AG10803 (cell line): ENCODE measurements around the gene CCDC12.

Experiments used
- DNase-seq: peaks from one replicate; pipeline ENCODE4 v3.0.0; 2010; ENCODE audit warnings: low read depth
- H3K4me3 ChIP-seq: 2 replicates; pipeline ENCODE4 v1.5.1; 2011; ENCODE audit warnings: mild to moderate bottlenecking, low read length, control low read depth
- TF ChIP-seq, protein P1 (sequence below): conservative IDR thresholded peaks from 2 replicates; pipeline ENCODE4 v1.5.1; 2011; ENCODE audit warnings: mild to moderate bottlenecking, low read length, control low read depth, inconsistent platforms

The CCDC12 gene

DNA sequence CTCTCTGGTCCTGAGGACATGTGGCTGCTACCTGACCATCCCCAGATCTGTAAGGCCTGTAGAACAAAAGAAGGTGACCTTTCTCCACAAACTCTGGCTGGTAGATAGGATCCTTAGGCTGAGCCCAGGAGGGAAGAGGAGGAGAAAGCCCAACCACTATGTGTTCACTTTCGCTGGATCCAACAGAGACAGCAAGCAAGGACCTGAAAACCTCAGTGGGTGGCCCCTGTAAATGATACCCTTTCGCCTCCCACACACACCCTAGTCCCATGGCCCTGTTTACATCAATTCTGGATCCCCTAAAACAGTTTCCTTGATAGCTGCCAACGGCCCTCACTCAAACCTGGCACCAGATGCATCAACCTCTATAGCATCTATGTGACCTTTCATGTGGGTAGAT is 22.4 kb downstream of the CCDC12 start:
- TF ChIP-seq, protein P1, sequence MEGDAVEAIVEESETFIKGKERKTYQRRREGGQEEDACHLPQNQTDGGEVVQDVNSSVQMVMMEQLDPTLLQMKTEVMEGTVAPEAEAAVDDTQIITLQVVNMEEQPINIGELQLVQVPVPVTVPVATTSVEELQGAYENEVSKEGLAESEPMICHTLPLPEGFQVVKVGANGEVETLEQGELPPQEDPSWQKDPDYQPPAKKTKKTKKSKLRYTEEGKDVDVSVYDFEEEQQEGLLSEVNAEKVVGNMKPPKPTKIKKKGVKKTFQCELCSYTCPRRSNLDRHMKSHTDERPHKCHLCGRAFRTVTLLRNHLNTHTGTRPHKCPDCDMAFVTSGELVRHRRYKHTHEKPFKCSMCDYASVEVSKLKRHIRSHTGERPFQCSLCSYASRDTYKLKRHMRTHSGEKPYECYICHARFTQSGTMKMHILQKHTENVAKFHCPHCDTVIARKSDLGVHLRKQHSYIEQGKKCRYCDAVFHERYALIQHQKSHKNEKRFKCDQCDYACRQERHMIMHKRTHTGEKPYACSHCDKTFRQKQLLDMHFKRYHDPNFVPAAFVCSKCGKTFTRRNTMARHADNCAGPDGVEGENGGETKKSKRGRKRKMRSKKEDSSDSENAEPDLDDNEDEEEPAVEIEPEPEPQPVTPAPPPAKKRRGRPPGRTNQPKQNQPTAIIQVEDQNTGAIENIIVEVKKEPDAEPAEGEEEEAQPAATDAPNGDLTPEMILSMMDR: no peak
- H3K4me3 ChIP-seq: no peak overlapping the region
- no peak for DNase-seq

DNA sequence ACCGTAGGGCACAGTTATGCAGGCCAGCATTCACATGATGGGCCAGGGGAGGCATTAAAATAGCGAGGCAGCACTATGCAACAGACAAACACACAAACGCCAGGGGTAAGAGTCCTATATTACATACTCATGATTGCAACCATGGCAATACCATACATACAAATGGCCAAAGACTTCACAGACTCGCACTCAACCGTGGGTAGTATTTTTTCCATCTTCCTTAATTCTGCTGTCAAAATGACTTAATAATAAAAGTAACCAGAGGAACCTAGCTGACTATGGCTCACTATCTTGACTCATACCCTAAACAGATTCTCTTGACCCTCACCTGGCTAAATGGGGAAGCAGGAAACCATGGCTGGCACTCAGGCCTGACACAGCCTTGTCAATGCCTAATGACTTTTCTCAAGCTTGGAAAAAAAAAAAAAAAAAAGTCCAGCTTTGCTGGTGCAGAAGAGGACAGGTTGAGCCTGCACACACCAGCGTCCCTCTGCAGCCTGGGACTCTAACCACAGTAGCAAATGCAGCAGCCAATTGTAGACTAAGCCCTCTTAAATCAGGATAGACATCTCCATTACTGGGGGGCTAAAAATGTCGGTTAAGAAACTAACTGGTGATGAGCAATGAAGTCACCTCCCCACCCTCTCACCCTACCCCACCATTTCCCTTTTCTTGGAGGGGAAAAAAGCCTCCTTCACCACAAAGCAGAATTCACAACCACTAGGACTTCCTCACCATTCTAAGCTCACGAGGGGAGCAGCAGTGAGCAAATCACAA is 23.1 kb downstream of the CCDC12 start:
- H3K4me3 ChIP-seq: no peak overlapping the region
- TF ChIP-seq, protein P1: no peak
- DNase-seq: no peak

DNA sequence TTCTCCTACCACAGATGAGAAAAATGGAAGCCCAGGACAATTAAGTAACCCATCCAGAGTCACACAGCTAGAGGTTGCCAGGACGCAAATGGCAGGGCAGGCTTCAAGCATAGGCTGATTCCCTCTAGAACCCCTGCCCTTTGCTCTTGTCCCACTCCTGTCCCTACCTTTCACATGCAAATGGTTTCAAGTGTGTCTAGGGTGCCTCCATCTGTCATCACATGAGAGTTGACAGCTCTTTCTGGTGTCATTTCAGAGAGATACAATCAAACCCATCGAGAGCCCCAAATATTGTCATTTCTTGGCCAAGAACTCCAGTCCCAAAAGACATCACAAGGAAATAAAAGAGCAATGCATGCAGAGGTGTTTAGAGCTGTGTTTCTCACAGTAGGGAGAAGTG is 23.7 kb downstream of the CCDC12 start:
- no peak for DNase-seq
- TF ChIP-seq, protein P1: no peak
- no peak overlapping the region for H3K4me3 ChIP-seq

DNA sequence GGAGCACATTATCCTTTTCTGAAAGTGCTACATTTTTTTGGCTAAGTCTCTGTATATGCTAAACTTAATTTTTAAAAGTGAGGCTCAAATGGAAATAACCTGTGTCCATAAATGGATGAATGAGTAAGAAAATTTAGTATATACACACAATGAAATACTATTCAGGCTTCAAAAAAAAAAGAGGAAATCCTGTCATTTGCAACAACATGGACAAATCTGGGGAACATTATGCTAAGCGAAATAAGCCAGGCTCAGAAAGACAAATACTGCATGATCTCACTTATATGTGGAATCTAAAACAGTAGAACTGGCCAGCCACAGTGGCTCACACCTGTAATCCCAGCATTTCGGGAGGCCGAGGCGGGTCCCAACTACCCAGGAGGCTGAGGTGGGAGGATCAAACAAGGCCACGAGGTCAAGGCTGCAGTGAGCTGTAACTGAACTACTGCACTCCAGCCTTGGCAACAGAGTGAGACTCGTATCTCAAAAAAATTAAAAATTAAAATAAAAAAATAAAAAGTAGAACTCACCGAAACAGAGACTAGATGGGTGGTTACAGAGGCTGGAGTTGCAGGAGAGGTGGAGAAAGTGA is 25.8 kb downstream of the CCDC12 start:
- TF ChIP-seq, protein P1: no peak
- no peak for DNase-seq
- no peak overlapping the region for H3K4me3 ChIP-seq

DNA sequence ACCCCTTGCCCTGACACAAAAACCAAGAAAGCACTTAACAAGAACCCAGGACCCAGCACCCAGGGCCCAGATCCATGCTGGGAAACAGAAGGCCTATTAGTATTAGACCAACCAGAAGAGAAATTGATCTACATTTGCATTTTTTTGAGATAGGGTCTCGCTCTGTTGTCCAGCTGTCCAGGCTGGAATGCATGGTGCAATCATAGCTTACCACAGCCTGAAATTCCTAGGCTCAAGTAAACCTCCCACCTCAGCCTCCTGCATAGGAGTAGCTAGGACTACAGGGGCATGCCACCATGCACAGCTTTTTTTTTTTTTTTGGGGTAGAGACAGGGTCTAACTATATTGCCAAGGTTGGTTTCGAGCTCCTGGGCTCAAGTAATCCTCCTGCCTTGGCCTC is 26.4 kb downstream of the CCDC12 start:
- no peak for DNase-seq
- TF ChIP-seq, protein P1: no peak
- H3K4me3 ChIP-seq: no peak overlapping the region

DNA sequence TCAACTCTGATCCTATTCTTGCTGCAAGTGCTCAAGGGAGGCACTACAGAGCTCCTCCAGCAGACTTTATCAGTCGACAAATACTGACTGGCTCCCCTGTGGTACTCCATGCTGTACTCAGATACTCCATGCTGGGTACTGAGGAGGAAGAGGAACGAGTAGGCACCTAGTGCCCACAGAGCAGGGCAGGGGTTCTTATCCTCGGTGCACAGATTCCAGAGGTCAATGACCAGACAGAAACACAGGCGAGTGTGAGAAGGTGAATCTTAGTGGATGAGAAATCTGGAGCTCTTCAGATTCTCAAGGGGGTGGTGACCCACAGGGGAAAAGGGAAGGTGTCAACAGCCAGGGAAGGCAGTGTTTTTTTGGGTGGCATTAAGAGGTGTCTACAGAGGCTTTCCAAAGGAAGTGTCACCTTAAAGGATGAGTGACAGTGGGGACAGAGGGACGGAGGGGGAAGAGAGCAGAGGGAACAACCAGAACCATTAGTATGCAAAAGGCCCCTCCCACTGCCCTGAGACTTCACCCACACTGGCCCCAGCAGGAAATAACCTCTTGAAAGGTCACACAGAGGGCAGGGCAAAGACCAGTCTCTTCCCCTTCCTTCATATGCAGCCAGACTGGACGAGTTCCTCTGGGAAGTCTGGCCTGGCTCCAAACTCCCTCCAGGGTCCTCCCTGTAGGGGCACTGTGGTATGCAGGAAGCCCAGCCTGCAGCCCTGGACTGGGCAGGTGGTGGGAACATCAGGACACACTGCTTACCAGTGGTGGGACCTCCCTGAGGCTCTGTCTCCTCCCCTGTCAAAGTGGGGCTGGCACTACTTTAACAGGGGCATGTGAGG is 27.5 kb downstream of the CCDC12 start:
- H3K4me3 ChIP-seq: no peak overlapping the region
- TF ChIP-seq, protein P1: no peak
- DNase-seq: no peak
